ENCODE results near the gene CDH11.

Gene CDH11

DNA sequence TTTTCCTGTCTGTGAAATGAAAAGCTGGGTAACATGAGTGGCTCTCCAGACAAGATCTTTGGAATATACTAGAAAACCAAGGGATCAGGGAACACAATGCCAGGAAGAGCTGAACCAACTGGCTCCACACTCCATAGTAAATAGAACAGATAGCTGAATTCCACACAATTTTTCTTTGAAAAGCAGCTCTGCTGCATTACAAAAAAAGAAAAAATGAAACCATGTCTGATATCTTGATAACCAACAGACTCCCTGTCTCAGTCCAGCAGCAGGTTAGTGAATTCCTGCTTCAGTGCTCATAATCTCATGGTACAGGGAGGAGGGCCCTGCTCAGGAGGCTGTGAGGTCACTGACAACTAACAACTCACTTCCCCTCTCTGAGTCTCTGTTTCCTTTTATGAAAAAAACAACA is 97.1 kb downstream of the CDH11 start:
- DNase-seq (ENCODE audit: low read depth): no peak

DNA sequence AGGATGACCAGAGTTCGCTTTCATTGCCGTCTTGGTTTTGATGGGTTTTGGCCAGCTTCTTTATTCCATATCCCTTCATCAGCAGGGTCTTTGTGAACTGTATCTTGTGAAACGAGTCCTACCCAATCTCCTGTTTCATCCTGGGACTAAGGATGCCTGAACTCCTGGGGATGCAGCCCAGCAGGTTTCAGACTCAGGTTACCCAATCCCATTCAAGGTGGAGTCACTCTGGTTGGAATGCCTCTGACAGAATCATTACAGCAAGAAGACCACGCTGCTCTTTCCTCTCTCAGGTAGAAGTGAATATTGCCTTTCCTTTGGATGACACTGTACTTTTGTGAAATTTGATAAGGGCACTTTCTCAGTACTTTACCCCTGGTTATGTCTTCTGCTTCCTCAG is 98.1 kb downstream of the CDH11 start:
- no peak for DNase-seq (ENCODE audit: low read depth)

DNA sequence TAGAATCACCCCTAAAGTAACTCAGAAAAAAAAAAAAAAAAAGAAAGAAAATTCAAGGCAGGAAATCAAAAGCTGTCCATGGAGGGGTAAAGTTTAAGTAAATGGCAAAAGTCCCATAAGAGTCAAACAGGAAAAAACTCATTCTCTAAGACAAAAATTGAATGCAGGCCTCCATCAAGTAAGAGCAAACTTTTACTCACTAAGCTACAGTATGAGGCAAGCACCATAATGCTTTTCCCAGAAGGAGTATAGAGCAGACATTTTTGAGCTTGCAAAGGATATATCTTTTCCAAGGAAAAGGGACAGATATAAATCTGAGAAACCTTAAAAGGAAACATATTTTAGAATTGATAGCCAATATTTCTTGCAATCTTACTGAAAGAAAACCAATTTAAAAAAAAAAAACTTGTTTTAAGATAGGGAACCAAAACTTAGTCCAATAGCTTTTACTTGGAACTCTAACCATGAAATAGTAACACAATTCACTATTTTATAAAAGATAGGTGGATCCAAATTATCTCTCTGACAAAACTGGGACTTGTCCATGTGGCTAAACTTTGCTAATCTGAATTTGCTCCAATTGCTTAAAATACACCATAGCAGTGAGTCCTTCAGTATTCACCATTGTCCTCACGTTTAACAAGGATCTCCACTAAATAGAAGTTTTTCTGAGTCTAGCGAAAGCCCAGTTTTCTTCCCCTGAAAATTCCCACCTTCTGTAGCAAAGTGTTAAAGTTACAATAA is 99.8 kb downstream of the CDH11 start:
- no peak for DNase-seq (ENCODE audit: low read depth)

DNA sequence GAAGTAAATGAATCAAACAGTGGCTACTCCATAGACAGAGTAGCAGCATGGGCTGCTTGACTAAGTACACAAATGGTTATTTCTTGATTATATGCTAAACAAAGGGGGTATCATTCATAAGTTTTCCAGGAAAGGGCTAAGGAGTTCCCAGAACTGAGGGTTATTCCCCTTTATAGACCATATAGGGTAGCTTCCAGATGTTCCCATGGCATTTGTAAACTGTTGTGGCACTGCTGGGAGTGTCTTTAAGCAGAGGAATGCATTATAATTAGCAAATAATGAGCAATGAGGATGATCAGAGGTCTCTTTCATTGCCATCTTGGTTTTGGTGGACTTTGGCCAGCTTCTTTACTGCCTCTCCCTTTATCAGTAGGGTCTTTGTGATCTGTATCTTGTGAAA is 105.1 kb downstream of the CDH11 start:
- DNase-seq (ENCODE audit: low read depth): no peak

DNA sequence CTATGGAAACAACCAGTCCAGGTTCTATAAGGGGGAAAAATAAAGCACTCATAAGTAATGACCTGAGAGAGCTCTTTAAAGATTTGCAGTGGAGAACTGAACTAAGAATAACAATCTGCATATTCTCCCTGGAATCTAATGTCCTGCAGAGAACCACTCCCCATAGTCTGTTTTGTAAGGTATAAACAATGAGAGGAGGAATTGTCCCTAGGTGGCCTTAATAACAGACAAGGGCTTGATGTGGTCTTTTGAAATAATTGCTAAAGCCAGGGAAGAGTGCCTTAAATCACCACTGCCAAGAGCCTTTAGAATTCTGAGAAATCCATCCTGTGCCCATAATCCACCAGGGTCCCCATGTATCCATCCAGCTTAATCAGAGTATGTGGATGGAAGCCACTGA is 106.3 kb downstream of the CDH11 start:
- no peak for DNase-seq (ENCODE audit: low read depth)

DNA sequence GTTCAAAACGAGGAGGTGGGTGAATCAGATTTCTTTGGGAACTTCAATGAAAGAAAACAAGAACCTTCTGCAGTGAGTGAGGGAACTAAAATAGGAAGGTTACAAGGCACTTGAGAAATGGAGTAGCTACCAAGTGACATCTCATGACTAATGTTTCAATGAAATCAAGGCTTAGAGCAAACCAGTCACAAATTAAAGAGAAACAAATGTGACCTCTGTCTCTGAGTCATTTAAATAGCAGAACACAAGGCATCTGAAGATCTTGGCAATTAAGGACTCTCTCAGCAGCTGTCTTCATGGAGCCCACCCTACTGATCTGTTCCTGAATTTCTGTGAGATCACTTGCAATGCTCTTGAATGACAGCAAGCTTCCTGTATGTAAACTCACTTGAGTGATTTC is 109.5 kb downstream of the CDH11 start:
- peak; percentile 47 for DNase-seq (ENCODE audit: low read depth)

DNA sequence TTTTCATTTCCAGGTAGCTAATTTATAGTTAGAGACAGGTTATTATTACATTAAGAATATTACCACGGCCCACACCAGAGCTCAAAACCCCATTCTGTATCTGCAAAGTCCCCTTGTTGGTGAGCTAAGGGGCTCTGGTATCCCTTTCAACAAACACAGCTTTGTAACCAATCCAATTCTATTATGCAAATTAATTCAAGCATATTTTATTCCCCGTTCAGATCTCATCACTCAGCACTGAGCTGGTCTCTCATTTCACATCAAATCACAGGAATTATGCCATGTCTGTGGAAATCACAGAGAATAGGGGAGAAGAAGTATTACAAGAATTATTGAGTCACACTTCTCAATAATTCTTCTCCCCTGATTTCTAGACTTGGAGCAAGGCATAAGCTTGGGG is 111.7 kb downstream of the CDH11 start:
- no peak for DNase-seq (ENCODE audit: low read depth)

- no peak for DNase-seq (ENCODE audit: low read depth)
Observed at GRCh38 chr16:65005696-65006095, 116.2 kb downstream of the CDH11 start.

- DNase-seq (ENCODE audit: low read depth): no peak
Observed at GRCh38 chr16:65004570-65004969, 117.3 kb downstream of the CDH11 start.

DNA sequence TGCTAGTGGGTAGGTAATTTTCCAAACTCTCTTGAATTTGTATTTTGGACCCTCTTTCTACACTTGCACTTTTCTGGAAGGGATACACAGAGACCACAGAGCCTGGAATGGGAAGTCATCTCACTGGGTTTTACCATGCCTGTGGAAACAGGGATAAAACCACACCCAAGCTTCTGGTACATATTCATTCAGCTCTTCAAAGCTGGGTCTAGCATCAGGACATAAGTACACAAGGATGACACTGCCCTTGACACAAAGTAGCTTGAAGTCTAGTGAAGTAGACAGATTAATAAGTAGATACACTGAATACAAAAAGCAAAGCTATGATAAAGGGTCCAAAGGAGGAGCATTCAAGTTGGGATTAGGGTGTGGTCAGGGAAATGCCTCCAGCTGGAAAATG is 118.2 kb downstream of the CDH11 start:
- DNase-seq (ENCODE audit: low read depth): no peak

DNA sequence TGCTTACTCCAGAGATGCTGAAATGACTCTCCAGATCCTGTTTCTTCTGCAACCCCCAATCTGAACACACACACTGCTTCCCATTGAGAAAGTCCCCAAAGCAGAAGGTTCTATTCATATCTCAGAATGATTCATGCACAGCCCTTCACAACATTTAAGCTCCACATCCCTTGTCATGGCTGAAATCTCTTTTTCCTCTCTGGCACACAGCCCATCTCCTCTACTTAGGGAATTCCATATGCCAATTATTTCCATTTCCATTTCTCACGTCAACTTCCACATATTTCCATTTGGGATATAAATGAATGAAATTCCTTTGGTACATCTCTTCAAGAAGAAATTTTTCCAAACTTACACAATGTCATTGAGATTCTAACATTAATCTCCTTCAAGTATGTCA is 119.6 kb downstream of the CDH11 start:
- DNase-seq (ENCODE audit: low read depth): peak; percentile 64

- DNase-seq (ENCODE audit: low read depth): no peak
Observed at GRCh38 chr16:65000654-65001053, 121.2 kb downstream of the CDH11 start.

DNA sequence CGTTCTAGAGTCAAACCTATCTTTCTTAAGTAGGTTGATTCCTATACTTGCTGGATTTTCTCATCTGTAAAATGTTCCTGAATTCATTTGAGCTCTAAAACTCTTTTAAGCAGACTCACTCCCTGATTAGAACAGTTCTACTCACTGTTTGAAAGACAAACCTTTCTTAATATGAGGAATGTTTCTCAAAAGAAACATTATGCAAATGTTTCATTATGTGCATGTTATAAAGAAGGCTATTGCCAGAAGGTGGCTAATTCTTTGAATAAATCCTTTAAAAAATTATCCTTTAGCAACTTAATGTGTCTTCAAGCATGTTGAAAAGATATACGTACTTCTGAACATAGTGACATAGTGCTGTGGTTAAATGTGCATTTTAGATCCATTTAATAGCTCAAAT is 124.1 kb downstream of the CDH11 start:
- no peak for DNase-seq (ENCODE audit: low read depth)

- DNase-seq (ENCODE audit: low read depth): no peak
Observed at GRCh38 chr16:64997121-64997520, 124.7 kb downstream of the CDH11 start.

DNA sequence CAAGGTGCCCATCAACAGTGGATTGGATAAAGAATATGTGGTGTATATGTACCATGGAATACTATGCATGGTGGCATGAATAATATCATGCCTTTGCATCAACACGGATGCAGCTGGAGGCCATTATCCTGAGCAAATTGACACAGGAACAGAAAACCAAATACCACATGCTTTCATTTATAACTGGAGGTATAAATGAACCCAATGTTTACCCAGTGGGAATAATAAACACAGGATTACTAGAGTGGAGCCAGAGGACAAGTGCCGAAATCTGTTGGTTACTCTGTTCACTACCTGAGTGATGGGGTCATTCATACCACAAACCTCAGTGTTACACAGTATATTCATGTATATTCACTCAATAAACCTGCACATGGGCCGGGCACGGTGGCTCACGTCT is 125.2 kb downstream of the CDH11 start:
- no peak for DNase-seq (ENCODE audit: low read depth)

DNA sequence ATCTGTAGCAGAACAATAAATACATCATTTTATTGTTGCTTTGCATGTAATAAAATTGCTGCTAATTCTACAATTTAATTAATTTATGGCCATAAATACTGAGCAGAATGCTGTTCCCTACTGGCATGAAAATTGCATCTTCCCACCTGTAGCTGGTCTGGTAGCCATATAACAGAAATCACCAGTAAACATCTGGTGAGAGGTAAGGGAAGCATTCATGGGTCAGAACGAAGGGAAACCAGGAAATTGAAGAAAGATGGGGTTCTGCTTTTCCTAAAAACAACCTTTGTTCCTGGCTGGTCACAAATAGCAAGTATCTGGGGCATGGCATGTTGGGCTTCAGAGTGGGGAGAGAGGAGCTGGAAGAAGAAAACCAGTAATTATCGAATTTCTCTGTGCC is 128.4 kb downstream of the CDH11 start:
- no peak for DNase-seq (ENCODE audit: low read depth)

DNA sequence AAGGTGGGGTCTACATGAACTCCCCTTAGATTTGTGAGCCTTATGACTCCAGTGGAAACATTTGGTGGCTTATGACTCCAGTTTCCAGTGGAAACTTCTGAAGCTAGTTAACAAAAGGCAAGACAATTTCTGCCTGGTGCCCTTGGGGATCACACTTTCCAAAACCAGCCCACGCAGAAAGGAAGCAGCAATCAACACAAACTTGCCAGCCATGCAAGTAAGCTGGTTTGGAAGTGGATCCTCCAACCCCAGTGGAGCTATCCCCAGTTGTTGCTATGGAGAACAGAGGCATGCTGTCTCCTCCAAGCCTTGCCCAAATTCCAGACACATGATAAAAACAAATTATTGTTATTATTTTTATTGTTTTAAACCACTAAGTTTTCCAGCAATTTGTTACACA is 130.9 kb downstream of the CDH11 start:
- no peak for DNase-seq (ENCODE audit: low read depth)

DNA sequence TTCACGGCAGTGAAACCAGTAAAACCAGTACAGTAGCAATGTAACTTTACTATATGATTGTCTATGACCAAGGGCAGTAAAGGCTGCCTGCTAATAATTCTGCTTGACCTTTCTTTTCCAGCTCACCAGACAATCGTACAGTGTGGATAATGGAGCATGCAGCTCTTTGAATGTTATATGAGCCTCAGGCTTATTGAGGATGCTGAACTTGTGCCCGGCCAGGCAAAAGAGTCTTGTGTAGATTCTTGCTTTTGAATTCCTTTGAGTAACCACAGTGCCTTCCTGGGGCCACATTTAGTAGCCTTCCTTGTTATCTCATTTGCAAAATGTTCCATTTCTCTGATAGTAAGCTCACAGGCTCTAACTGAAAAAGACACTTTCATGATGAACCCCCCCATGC is 131.8 kb downstream of the CDH11 start:
- DNase-seq (ENCODE audit: low read depth): no peak

DNA sequence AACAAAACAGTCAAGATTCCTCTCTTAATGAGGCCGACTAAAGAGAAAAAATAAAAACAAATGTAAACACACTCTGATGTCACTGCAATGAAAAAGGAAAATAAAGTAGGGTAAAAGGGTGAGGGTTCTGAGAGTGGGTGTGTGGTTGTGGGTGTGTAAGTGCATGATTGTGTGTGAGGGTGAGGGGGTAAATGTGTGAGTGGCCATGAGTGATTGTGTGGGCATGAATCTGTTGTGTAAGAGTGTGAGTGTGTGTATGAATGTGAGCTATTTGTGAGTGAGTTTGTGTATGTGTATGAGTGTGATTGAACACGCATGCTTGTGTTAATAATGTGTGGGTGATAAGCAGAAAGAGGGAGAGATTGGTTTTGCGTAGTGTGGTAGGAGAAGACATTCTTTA is 132.8 kb downstream of the CDH11 start:
- no peak for DNase-seq (ENCODE audit: low read depth)

GRCh38 chr16:64983963-64984362 is 137.9 kb downstream of the CDH11 start:
- peak; percentile 58 for DNase-seq (ENCODE audit: low read depth)

DNA sequence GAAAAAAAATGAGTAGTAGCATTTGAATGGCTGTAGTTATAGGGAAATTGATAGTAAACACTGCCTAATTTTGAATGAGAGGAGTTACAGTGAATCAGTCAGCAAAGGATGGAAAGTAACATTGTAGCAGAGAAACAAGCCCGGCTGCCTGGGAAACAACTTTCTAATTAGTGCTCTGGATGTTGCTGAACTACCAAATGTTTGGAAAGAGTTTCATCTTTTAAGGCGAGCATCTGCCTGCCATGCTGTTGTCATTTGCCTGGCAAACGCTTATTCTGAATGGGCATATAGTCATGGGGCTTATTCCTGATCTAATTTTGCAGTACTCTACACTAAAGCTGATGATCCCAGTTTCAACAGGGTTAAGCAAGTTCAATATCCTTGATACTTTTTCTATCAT is 138.6 kb downstream of the CDH11 start:
- no peak for DNase-seq (ENCODE audit: low read depth)

GRCh38 chr16:64982581-64982980 is 139.3 kb downstream of the CDH11 start:
- no peak for DNase-seq (ENCODE audit: low read depth)

DNA sequence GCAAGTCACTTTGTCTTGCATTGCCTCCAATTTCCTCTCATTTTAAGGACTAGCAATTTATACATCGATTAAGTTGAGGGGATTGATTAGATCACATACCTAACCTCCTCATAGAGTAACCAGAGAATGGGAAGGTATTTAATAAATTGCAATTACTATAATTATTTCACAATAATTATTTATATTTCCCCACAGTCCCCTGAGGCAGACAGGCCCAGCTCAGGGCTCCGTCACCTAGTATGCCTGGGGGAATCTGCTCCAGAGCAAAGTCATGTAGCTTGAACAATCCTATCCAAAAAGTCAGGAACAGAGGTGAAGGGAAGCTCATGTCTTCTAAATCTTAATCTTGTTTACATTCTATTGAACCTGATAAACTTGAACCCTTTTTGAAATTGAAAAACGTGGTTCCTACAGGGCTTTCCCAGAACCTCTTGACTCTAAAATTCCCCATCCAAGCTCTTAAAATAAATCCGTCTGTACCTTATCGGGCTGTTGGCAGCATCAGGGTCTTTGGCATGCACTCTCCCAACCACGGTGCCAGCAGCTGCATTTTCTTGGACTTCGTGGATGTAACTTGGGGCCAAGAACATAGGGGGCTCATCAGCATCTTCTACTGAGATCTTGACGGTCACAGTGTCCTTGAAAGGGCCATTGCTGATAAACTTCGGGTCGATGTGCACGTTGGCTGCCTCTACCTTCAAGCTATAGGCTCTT is 140.1 kb downstream of the CDH11 start:
- DNase-seq (ENCODE audit: low read depth): no peak

All from GM04504 (cell line).